WI38 (cell line): ENCODE data around the gene CCDC93.

Experiments
- H3K4me3 ChIP-seq: 2 replicates; pipeline ENCODE4 v1.5.1; 2011; ENCODE audit warnings: low read depth, mild to moderate bottlenecking, control low read depth, low read length
- TF ChIP-seq, protein P1 (sequence below): IDR thresholded peaks from 2 replicates; pipeline ENCODE4 v1.5.1; 2012; ENCODE audit warnings: low read depth, mild to moderate bottlenecking, control low read depth, low read length

The CCDC93 gene

DNA sequence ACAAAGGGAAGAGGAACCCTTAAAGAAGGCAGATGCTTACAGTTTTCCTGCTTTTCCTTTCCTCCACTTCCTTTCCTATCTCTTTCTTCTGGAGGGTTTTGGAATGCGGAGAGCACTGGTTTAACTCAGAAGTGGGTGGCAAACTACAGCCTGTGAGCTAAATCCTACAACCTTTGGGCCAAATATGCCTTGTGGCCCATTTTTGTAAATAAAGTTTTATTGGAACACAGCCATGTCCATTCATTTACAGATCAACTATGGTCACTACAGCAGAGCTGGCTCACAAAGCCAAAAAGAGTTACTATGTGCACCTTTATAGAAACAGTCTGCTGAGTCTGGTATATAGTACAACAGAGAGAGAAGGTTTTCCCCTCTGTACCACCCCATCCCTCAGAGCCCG is 69.1 kb downstream of the CCDC93 start:
- no peak overlapping the region for H3K4me3 ChIP-seq
- TF ChIP-seq, protein P1, sequence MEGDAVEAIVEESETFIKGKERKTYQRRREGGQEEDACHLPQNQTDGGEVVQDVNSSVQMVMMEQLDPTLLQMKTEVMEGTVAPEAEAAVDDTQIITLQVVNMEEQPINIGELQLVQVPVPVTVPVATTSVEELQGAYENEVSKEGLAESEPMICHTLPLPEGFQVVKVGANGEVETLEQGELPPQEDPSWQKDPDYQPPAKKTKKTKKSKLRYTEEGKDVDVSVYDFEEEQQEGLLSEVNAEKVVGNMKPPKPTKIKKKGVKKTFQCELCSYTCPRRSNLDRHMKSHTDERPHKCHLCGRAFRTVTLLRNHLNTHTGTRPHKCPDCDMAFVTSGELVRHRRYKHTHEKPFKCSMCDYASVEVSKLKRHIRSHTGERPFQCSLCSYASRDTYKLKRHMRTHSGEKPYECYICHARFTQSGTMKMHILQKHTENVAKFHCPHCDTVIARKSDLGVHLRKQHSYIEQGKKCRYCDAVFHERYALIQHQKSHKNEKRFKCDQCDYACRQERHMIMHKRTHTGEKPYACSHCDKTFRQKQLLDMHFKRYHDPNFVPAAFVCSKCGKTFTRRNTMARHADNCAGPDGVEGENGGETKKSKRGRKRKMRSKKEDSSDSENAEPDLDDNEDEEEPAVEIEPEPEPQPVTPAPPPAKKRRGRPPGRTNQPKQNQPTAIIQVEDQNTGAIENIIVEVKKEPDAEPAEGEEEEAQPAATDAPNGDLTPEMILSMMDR = no peak

DNA sequence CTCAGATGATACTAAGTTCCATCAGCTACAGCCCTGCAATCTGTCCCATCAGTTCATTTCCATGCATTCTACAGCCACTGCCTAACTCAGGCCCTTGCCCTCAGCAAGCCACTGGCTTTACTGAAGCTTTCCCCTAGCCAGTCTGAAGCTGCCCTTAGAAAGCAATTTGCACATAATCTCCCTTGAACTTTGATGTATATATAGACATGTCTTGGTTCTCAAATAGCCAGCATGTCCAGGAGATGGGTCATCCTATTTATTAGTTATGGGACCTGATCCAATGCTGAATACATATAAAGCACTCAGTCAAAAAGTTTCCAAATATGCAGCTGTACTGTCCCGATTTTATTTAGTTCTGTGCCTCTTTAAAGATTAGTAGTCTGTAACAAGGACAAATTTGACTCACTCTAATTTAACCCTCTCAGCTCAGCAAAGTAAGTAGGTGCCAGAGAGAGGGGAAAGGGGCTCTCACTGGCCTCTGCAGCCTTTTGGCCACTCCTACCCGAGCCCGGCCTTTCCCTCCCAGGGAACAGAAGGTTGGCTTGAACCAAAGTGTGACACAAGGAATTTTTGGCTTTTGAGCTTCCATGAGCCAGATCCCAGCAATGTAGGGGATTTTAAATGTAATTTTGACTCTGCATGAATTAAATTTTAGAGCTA is 70.7 kb downstream of the CCDC93 start:
- no peak overlapping the region for H3K4me3 ChIP-seq
- TF ChIP-seq, protein P1 = no peak

DNA sequence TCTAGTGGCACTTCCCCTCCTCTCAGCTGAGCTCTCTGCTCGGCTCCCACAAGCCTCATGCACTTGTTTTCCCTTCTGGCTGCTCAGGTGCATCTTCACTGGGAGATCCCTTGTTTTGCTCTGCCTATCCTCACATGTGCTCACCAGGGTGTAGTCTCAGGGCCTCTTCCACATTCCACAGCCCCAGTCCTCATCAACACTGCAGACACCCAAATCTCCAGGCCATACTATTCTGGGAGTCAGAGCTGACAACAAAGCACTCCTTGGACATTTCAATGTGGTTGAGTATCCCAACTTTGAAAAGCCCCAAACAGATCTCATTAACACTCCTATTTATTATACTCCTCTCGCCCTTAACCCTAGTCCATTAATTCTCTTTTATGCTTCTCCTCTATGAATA is 71.3 kb downstream of the CCDC93 start:
- H3K4me3 ChIP-seq = no peak overlapping the region
- TF ChIP-seq, protein P1 = no peak

DNA sequence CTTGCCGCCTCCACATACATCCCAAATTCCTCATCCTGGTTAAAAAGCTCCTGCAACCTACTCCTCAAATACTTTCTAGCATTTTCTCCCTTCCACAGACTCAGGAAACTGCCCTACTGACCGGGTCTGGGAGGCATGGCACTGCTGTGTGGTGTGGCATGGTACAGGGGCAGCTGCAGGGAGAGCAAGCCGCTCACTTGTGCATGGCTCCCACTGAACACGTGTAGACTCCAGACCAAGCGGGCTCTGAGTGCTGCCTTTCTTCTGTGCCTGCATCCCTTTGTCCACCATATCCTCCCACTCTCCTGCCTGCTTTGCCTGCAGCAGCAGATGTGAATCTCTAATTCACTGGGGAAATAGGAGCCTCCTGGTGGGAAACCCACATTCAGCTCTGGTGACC is 72.2 kb downstream of the CCDC93 start:
- H3K4me3 ChIP-seq = no peak overlapping the region
- TF ChIP-seq, protein P1 = no peak

DNA sequence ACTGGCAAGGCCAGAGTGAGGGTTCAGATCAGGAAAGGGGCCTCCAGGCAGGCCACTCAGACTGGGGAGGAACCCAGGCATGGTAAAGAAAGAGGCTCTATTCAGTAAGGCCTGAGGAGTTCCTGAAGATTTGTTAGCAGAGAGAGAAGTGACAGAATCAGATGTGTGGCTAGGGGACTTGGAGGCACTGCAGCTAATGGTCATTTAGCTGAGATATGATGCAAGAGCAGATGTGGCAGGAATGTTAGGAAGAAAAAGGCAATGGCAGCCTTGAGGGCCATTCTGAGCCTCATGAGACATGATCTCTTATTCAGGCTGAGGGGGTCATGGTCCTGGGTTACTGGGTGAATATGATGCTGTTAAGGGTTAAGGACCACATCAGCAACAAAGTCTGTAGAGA is 73.4 kb downstream of the CCDC93 start:
- TF ChIP-seq, protein P1 = no peak
- no peak overlapping the region for H3K4me3 ChIP-seq

DNA sequence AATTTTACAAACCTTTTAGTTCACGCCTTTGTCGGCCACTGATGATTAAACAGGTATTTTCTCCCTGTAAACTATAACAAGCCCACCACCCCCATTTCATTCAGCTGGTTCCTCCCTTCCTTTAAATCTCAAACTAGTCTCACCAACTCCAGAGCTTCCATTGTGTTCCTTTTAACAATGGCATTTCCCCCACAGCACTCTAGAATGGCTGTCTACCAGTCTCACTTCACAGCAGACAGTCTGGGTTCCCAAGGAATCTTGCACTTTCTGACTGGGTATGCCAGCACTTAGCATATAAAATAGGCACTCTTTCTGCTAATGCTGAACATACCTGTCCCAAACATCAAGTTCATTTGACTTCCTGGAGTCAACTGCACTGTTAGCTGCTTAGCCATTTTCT is 75.3 kb downstream of the CCDC93 start:
- no peak overlapping the region for H3K4me3 ChIP-seq
- TF ChIP-seq, protein P1 = no peak

DNA sequence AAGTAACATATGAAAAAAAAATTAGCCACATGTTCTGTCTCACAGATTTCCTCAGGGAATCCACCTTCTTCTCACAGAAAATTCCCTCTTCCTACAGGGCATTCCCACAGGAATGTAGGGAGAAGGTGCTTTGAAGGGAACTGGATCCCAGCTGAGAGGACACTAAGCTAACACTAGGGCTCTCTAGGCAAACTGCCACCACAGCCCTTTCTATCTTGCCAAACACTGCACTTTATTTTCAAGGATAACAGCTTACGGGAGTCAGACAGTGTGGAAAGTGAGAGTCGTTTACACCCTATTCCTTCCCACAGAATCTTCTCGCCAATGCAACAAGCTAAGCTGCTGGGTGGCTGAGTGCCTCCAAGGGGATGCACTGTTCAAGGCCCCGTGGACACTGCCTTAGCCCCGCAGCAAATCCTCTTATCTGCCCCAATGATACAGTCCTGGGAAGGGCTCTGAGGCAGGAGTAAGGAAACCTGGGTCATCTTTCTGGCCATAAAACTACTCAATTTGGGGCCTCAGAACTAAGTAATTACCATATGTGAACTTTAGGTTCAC is 76.9 kb downstream of the CCDC93 start:
- H3K4me3 ChIP-seq = no peak overlapping the region
- TF ChIP-seq, protein P1 = no peak
